HepG2 (cell line): ENCODE data around the gene RHBDD1. TPM values are rescaled to one million over a fixed set of nuclear protein-coding genes. Genes with fewer than 3 reads are reported as not detected.

Experiments used
- EZH2 ChIP-seq: conservative IDR thresholded peaks from 2 replicates; pipeline ENCODE4 v1.6.1; 2012; ENCODE audit warnings: mild to moderate bottlenecking, low read depth, low read length, moderate library complexity
- IKZF4 ChIP-seq: sonication (generic); formaldehyde crosslinking; IDR thresholded peaks from 2 replicates; pipeline ENCODE4 v1.5.1; 2020; ENCODE audit warnings: borderline replicate concordance, mild to moderate bottlenecking, low read depth, missing genetic modification reagents; ENCODE audit errors: not compliant biosample characterization
- MLLT10 ChIP-seq: sonication (generic); formaldehyde crosslinking; IDR thresholded peaks from 2 replicates; pipeline ENCODE4 v1.4.0; 2020; ENCODE audit warnings: missing genetic modification reagents
- RARA ChIP-seq: IDR thresholded peaks from 2 replicates; pipeline ENCODE4 v1.6.1; 2016; ENCODE audit warnings: missing genetic modification reagents, missing compliant biosample characterization
- TP53 ChIP-seq: sonication (generic); formaldehyde crosslinking; conservative IDR thresholded peaks from 2 replicates; pipeline ENCODE4 v1.4.0; 2020; ENCODE audit warnings: missing genetic modification reagents
- ZBTB3 ChIP-seq: sonication (generic); formaldehyde crosslinking; IDR thresholded peaks from 2 replicates; pipeline ENCODE4 v1.4.0; 2020; ENCODE audit warnings: low read depth, mild to moderate bottlenecking, moderate library complexity, missing genetic modification reagents, borderline replicate concordance
- polyA plus RNA-seq, 8 experiments: library from polyadenylated mRNA; depleted of rRNA in 3 of 8; stranded (reverse) in 7 of 8; unstranded in 1 of 8; fragments of >200 nt; fragmentation: Illumina TruSeq in 4 of 8; extraction: Trizol in 4 of 8; gene quantifications; 2 replicates each; pipeline versions ENCODE4 v1.2.1 to v1.2.3, GENCODE V29; 2011 to 2016; ENCODE audit warnings: low read depth in 4 of 8, missing spikeins in 1 of 8, mixed read lengths in 1 of 8; ENCODE audit not compliant: insufficient read depth in 1 of 8
- total RNA-seq, 5 experiments: library from RNA; depleted of rRNA; stranded (reverse); fragments of >200 nt; fragmentation: Illumina TruSeq; extraction: Trizol; gene quantifications; 2 replicates each; pipeline ENCODE4 v1.2.3, GENCODE V29; 2016; ENCODE audit warnings: low read depth in 1 of 5
- TF ChIP-seq, protein P1 (sequence below): sonication (generic); formaldehyde crosslinking; IDR thresholded peaks from 2 replicates; pipeline ENCODE4 v1.4.0; 2020; ENCODE audit warnings: mild to moderate bottlenecking, missing genetic modification reagents
- TF ChIP-seq, protein P2 (sequence below): IDR thresholded peaks from 2 replicates; pipeline ENCODE4 v1.6.1; 2016; ENCODE audit warnings: low read depth, borderline replicate concordance
- TF ChIP-seq, protein P3 (sequence below), 2 experiments: sonication (generic) in 1 of 2; formaldehyde crosslinking in 1 of 2; IDR thresholded peaks; 2 replicates each; pipeline versions ENCODE4 v1.4.0 to v1.6.1; 2018 to 2020; ENCODE audit warnings: missing genetic modification reagents in 2 of 2, borderline replicate concordance in 1 of 2, low read depth in 1 of 2, mild to moderate bottlenecking in 1 of 2, missing biosample characterization in 1 of 2
- TF ChIP-seq, protein P4 (sequence below): sonication (generic); formaldehyde crosslinking; IDR thresholded peaks from 2 replicates; pipeline ENCODE4 v1.5.1; 2020; ENCODE audit warnings: missing genetic modification reagents, mild to moderate bottlenecking, borderline replicate concordance
- TF ChIP-seq, protein P5 (sequence below): sonication (generic); formaldehyde crosslinking; IDR thresholded peaks from 2 replicates; pipeline ENCODE4 v1.5.1; 2020; ENCODE audit warnings: mild to moderate bottlenecking, missing genetic modification reagents, borderline replicate concordance
- TF ChIP-seq, protein P6 (sequence below): sonication (generic); formaldehyde crosslinking; IDR thresholded peaks from 2 replicates; pipeline ENCODE4 v1.4.0; 2020; ENCODE audit warnings: mild to moderate bottlenecking, low read depth, missing genetic modification reagents

The RHBDD1 gene
- total and polyA plus RNA-seq, 2 of the 13 experiments (the other 11 are each of a cell fraction or from before 2014, with no cell fraction given), result 8.2 to 9.5 TPM

DNA sequence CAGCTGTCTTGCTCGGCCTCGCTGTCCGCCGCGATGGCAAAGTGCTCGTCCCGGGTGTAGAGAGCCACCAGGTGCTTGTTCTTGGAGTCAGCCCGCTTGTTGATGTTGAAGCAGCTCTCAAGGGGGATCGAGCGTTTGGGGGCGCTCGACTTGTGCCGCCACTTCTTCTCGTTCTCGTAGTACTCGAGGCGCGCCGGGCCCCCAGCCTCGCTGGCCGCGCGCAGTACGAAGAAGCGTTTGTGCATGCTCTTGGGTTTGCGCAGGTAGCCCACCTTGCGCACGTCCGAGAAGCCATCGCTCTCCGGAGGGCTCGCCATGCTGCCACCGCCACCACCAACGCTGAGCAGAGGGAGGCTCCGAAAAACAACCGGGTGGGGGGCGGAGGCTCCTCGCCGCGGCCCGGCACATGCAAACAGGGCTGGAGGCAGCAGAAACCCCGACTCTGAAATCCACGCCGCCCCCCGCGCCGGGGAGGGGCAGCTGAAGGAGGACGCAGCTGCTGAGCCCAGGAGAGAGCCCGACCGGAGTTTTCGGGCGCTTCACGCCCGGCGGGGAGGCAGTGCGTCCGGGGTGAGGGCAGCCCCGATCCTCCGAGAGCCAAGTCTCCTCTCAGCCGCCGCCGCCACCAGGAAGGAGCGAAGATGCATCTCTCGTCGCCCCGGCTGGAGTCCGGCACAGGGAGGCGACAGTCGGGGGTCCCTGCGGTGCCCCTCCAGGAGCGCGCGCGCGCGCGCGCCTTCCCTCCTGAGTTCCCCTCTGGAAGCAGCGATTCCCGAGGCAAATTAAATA is 37.2 kb upstream of the RHBDD1 start (continued):
- TF ChIP-seq ZBTB3 (no peak), IKZF4 (CRISPR knock-in tag) (no peak), TP53 (CRISPR knock-in tag) (no peak), RARA (CRISPR knock-in tag) (no peak), MLLT10 (no peak), EZH2 (no peak)
- TF ChIP-seq, protein P1, sequence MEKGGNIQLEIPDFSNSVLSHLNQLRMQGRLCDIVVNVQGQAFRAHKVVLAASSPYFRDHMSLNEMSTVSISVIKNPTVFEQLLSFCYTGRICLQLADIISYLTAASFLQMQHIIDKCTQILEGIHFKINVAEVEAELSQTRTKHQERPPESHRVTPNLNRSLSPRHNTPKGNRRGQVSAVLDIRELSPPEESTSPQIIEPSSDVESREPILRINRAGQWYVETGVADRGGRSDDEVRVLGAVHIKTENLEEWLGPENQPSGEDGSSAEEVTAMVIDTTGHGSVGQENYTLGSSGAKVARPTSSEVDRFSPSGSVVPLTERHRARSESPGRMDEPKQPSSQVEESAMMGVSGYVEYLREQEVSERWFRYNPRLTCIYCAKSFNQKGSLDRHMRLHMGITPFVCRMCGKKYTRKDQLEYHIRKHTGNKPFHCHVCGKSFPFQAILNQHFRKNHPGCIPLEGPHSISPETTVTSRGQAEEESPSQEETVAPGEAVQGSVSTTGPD (CRISPR knock-in tag), result no peak
- TF ChIP-seq, protein P2, sequence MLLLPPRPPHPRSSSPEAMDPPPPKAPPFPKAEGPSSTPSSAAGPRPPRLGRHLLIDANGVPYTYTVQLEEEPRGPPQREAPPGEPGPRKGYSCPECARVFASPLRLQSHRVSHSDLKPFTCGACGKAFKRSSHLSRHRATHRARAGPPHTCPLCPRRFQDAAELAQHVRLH (CRISPR knock-in tag), result no peak
- TF ChIP-seq, protein P3, sequence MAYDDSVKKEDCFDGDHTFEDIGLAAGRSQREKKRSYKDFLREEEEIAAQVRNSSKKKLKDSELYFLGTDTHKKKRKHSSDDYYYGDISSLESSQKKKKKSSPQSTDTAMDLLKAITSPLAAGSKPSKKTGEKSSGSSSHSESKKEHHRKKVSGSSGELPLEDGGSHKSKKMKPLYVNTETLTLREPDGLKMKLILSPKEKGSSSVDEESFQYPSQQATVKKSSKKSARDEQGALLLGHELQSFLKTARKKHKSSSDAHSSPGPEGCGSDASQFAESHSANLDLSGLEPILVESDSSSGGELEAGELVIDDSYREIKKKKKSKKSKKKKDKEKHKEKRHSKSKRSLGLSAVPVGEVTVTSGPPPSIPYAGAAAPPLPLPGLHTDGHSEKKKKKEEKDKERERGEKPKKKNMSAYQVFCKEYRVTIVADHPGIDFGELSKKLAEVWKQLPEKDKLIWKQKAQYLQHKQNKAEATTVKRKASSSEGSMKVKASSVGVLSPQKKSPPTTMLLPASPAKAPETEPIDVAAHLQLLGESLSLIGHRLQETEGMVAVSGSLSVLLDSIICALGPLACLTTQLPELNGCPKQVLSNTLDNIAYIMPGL (CRISPR knock-in tag; IDR thresholded peaks at IDR 0.05; ENCODE audit: borderline replicate concordance in 1 of 2, low read depth in 1 of 2), result peak in 1 of 2 experiments; percentile 30; a peak in 1 of 4 replicates
- TF ChIP-seq, protein P4, sequence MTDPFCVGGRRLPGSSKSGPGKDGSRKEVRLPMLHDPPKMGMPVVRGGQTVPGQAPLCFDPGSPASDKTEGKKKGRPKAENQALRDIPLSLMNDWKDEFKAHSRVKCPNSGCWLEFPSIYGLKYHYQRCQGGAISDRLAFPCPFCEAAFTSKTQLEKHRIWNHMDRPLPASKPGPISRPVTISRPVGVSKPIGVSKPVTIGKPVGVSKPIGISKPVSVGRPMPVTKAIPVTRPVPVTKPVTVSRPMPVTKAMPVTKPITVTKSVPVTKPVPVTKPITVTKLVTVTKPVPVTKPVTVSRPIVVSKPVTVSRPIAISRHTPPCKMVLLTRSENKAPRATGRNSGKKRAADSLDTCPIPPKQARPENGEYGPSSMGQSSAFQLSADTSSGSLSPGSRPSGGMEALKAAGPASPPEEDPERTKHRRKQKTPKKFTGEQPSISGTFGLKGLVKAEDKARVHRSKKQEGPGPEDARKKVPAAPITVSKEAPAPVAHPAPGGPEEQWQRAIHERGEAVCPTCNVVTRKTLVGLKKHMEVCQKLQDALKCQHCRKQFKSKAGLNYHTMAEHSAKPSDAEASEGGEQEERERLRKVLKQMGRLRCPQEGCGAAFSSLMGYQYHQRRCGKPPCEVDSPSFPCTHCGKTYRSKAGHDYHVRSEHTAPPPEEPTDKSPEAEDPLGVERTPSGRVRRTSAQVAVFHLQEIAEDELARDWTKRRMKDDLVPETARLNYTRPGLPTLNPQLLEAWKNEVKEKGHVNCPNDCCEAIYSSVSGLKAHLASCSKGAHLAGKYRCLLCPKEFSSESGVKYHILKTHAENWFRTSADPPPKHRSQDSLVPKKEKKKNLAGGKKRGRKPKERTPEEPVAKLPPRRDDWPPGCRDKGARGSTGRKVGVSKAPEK (CRISPR knock-in tag), result no peak
- TF ChIP-seq, protein P5, sequence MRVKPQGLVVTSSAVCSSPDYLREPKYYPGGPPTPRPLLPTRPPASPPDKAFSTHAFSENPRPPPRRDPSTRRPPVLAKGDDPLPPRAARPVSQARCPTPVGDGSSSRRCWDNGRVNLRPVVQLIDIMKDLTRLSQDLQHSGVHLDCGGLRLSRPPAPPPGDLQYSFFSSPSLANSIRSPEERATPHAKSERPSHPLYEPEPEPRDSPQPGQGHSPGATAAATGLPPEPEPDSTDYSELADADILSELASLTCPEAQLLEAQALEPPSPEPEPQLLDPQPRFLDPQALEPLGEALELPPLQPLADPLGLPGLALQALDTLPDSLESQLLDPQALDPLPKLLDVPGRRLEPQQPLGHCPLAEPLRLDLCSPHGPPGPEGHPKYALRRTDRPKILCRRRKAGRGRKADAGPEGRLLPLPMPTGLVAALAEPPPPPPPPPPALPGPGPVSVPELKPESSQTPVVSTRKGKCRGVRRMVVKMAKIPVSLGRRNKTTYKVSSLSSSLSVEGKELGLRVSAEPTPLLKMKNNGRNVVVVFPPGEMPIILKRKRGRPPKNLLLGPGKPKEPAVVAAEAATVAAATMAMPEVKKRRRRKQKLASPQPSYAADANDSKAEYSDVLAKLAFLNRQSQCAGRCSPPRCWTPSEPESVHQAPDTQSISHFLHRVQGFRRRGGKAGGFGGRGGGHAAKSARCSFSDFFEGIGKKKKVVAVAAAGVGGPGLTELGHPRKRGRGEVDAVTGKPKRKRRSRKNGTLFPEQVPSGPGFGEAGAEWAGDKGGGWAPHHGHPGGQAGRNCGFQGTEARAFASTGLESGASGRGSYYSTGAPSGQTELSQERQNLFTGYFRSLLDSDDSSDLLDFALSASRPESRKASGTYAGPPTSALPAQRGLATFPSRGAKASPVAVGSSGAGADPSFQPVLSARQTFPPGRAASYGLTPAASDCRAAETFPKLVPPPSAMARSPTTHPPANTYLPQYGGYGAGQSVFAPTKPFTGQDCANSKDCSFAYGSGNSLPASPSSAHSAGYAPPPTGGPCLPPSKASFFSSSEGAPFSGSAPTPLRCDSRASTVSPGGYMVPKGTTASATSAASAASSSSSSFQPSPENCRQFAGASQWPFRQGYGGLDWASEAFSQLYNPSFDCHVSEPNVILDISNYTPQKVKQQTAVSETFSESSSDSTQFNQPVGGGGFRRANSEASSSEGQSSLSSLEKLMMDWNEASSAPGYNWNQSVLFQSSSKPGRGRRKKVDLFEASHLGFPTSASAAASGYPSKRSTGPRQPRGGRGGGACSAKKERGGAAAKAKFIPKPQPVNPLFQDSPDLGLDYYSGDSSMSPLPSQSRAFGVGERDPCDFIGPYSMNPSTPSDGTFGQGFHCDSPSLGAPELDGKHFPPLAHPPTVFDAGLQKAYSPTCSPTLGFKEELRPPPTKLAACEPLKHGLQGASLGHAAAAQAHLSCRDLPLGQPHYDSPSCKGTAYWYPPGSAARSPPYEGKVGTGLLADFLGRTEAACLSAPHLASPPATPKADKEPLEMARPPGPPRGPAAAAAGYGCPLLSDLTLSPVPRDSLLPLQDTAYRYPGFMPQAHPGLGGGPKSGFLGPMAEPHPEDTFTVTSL (CRISPR knock-in tag), result no peak
- TF ChIP-seq, protein P6, sequence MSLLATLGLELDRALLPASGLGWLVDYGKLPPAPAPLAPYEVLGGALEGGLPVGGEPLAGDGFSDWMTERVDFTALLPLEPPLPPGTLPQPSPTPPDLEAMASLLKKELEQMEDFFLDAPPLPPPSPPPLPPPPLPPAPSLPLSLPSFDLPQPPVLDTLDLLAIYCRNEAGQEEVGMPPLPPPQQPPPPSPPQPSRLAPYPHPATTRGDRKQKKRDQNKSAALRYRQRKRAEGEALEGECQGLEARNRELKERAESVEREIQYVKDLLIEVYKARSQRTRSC (CRISPR knock-in tag), result no peak
